GM18499 (cell line): Measurements from ENCODE around the gene UBE2C.
"Not testable (repeated sequence)": the region's sequence is repeated elsewhere in the genome, so short reads cannot be mapped to it uniquely, and the experiment has no call there.

Experiments
- ATAC-seq: cut with Tn5 transposase; IDR thresholded peaks from one replicate; pipeline ENCODE4 v1.9.1; 2021; ENCODE audit warnings: moderate number of reproducible peaks; ENCODE audit not compliant: insufficient read depth, unreplicated experiment

UBE2C gene

DNA sequence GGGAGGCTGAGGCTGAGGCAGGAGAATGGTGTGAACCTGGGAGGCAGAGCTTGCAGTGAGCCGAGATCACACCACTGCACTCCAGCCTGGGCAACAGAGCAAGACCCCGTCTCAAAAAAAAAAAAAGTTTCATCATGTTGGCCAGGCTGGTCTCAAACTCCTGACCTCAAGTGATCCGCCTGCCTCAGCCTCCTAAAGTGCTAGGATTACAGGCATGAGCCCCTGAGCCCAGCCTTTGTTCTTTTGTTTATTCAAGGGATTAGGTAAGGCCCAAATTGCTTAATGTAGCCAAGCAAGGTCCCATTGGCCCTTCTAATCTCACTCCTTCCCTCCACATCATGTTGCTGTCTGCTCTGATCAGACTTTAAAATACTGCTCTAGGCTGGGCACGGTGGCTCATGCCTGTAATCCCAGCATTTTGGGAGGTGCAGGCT lies 17.2 kb downstream of the UBE2C start:
- ATAC-seq: not testable (repeated sequence)

- ATAC-seq: no peak
These were observed 20.2 kb downstream of the UBE2C start for GRCh38 chr20:45832619-45833018.

DNA sequence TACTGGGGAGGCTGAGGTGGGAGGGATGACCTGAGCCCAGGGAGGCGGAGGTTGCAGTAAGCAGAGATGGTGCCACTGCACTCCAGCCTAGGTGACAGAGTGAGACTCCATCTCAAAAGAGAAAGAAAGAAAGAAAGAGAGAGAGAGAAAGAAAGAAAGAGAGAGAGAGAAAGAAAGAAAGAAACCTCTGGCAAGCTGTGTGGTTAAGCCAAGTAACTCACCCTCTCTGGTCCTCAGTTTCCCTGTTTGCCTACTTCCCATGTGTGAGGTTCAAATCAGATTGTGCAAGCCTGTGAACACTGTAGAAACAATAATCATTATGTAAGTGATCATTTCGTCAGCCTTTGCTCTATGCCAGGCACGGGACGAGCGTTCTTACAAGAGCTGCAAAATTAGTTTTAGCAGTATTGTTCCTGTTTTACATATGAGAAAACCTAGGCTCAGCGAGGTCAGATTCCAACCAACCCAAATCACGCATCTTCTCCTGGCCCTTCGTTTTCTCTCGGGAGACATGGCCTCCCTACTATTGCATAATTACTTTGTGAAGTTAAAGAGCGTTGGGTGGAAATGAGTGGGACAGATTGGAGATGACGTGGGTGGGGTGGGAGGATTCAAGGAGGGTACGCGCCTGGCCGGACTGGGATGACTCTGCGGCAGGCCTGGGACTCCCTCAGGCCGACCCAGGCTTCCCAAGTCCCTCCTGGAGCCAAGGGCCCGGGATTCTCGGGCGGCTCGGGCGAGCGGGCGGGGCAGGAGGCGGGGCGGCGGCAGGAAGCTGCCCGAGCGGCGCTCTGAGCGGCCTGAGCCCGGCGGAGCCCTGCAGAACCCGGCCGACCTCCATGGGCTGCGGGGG lies 20.8 kb downstream of the UBE2C start, which contains the start of gene SNX21:
Gene SNX21 (plus strand): TSS at position 770 of the 853 bp plus-strand sequence. CDS start 121 bp downstream, outside the sequence.
- no peak for ATAC-seq

DNA sequence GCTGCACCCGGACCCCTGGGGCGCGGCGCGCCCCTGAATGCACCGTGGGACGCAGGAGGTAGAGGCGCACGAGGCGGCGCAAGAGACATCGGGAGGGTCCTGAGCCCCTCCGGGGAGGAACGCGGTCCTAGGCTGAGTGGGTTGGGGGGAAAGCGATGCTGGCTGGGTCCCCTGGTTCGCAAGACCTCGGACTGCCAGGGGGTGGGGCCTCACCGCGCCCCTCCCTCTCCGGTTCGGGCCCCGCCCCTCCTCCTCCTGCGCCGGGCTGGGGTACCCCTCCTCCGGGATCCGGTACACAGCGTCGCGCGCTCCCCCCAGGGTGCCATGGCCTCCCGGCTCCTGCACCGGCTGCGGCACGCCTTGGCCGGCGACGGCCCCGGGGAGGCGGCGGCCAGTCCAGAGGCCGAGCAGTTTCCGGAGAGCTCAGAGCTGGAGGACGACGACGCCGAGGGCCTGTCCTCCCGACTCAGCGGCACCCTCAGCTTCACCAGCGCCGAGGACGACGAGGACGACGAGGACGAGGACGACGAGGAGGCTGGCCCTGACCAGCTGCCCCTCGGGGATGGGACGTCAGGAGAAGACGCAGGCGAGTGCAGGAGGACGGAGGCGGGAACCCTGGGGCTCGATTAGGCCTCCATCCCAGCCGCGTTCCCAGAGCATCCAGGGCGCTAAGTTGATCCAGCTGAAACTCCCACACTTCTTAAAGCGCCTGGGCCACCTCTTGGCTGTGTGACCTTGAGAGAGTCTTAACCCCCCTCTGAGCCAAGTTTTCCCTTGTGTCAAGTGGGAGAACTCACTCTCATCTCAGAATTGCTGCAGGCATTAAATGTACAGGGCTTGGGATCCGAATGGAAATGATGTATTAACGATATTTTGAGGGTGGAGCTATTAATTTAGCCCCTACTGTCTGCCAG lies 21.7 kb downstream of the UBE2C start:
- no peak for ATAC-seq

DNA sequence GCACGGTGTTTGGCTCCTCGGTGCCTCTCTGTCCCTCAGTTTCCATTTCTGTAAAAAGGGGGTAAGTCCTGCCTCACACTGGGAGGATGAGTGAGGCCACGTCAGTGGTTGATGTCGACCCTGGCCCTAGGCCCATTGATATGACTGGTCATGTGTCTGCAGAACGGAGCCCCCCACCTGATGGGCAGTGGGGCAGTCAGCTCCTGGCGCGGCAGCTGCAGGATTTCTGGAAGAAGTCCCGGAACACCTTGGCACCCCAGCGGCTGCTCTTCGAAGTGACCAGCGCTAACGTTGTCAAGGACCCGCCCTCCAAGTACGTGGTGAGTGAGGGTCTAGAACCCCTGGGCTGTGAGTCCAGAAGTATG lies 22.3 kb downstream of the UBE2C start:
- no peak for ATAC-seq

DNA sequence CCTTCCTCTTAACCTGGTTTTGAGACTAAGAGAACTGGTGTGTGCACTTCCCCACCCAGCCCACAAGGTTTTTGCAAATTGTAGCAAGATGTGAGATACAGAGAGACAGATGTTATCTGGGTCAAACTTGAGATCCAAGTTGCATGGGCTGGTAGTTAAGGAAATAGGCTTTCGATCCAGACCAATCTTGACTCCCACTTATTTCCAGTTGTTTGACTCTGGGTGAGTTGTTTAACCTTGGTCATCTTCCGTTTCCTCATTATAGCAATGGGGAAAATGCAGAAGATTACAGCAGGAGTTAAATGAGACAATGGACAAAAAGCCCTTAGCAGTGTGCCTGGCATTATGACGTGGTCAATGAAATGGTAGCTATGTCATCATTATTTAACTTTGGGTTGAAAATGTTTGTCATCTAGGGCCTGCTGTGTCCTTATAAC lies 22.9 kb downstream of the UBE2C start:
- no peak for ATAC-seq

- no peak for ATAC-seq
These were observed 23.4 kb downstream of the UBE2C start for GRCh38 chr20:45835825-45836224.

DNA sequence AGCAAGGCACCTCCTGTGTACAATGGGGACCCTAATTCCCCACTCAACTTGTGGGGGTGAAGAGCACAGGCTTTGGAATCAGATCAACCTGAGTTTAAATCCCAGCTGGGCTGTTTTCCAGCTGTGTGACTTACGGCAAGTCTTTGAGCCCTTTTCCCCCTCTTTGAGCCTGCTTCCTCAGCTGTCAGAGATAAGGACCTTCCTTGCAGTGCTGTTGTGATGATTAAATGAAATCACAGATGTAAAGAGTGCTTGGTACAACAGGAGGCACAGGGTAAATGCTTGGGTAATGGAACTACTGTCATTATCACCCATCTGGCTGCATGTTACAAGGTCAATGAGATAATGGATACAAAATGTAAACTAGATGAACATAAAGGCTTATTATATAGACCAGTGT lies 24.4 kb downstream of the UBE2C start:
- ATAC-seq: no peak

DNA sequence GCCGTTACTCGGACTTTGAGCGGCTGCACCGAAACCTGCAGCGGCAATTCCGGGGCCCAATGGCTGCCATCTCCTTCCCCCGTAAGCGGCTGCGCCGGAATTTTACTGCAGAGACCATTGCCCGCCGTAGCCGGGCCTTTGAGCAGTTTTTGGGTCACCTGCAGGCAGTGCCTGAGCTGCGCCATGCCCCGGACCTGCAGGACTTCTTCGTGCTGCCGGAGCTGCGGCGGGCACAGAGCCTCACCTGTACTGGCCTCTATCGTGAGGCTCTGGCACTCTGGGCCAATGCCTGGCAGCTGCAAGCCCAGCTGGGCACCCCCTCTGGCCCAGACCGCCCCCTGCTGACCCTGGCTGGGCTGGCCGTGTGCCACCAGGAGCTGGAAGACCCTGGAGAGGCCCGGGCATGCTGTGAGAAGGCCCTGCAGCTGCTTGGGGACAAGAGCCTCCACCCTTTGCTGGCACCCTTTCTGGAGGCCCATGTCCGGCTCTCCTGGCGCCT lies 28.3 kb downstream of the UBE2C start:
- ATAC-seq: no peak

DNA sequence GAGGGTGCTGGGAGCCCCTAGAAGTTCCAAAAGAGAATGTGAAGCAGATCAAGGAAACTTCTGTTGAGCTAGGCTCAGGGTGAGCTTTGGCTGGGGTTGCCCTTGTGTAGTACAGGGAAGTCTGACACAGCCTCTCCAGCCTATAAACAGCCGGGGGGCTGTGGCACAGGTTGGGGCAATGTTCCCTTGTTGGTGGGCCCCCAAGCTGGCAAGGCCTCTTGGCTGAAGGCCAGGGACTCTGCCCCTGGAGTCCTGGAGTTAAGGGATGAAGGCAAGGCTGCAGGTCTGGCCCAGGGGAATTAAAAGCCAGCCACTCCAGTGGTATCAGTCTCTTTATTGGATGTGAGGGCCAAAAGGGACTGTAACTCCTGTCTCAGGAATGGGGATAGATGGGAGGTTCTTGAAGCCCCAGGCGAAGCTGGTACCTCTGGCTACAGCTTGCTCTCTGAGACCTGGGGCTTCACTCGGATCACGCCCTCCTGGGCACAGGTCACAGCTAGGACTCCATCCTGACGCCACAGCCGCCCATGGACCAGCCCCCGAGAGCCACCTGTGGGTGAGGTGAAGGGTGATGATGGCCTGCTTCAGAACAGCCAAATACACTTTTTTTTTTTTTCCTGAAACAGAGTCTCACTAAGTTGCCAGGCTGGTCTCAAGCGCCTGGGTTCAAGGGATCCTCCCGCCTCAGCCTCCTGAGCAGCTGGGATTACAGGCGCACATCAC lies 29.1 kb downstream of the UBE2C start:
- no peak for ATAC-seq

GRCh38 chr20:45842169-45842812 lies 29.8 kb downstream of the UBE2C start:
- ATAC-seq: no peak

- no peak for ATAC-seq
These were observed 31.1 kb downstream of the UBE2C start for GRCh38 chr20:45843506-45843905.

DNA sequence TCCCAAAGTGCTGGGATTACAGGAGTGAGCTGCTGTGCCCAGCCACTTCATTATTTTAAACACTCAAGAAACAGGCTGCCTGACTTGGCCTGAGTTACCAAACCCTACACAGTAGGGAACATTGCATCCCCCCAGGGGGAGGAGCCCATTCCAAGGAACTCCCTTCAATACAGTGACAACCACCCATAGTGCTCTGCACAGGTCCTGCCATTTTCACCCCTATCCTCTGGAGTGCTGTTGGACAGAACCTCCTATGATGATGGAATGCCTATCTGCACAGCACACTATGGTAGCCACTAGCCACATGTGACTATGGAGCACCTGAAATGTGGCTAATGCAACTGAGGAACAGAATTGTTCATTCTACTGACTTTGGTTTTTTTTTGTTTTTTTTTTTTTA lies 33.0 kb downstream of the UBE2C start:
- ATAC-seq: no peak

- no peak for ATAC-seq
These were observed 36.0 kb downstream of the UBE2C start for GRCh38 chr20:45848421-45848820.

DNA sequence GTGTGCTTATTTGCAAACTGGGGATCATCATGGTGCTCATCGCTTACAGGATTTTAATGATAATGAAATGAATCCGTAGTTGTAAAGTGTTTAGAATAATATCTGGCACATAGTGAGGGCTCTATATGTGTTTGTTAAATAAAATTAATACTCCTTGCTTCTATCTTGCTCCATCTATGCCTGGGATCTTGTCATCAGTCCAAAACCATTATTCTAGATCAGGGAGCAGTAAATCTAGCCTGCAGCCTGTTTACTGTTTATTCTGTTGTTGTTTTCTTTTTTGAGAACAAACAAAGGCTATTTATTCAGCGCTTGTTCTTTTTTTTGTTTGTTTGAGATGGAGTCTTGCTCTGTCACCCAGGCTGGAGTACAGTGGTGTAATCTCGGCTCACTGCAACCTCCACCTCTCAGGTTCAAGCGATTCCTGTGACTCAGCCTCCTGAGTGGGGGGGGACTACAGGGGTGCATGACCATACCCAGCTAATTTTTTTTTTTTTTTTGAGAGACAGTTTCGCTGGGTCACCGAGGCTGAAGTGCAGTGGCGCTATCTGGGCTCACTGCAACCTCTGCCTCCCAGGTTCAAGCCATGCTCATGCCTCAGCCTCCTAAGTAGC lies 36.6 kb downstream of the UBE2C start:
- ATAC-seq: no peak

- ATAC-seq: no peak
These were observed 37.8 kb downstream of the UBE2C start for GRCh38 chr20:45850238-45850637.

- ATAC-seq: no peak
These were observed 38.5 kb downstream of the UBE2C start for GRCh38 chr20:45850926-45851325.

DNA sequence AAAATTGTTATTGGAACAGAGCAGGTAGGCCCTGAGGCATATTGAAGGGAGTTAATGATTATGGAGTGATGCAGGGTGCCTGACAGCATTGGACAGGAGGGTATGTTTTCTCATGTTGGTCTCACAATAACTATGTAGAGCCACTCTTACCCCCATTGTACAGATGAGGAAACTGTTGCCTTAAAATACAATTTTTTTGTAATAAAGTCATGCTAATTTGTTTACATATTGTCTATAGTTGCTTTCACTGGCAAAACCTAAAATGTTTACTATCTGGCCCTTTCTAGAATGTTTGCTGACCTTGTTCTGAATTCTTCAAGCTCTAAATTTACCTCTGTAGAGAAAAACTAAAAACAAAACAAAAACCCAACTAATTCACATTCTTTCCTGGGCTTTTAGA lies 39.1 kb downstream of the UBE2C start:
- no peak for ATAC-seq

DNA sequence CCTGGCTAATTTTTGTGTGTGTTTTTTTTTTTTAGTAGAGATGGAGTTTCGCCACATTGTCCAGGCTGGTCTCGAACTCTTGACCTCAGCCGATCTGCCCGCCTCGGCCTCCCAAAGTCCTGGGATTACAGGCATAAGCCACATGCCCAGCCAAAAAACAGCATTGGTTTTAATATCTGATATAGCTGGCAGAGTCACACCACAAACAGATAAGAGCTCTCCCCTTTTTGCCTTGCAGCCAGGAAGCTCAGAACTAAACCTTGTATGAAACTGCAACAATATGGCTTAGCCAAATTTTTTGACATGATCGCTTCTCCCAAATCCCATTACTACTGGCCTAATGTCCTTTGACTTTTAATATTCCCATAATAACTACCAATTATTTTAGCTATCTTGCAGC lies 39.9 kb downstream of the UBE2C start:
- no peak for ATAC-seq
